Cardiac fibroblast (primary cell): Measurements from ENCODE around the gene MLLT3.
A peak's percentile ranks its signal among the peaks of the same experiment; 100 is the strongest.

Experiments
- DNase-seq, 2 donors: peaks; one replicate each; pipeline versions ENCODE4 v3.0.0 to v3.0.0-alpha.2; 2010; ENCODE audit warnings: low read depth in 2 of 2
- H3K4me3 ChIP-seq, 2 donors: replicated peaks in 1 of 2; 1 replicate in 1 of 2; 2 replicates in 1 of 2; pipeline ENCODE4 v1.5.1; 2011; ENCODE audit warnings: low read depth in 2 of 2, low read length in 2 of 2, mild to moderate bottlenecking in 2 of 2, moderate library complexity in 1 of 2
- CTCF ChIP-seq: IDR thresholded peaks from one replicate; pipeline ENCODE4 v1.5.1; 2011; ENCODE audit warnings: low read depth, mild to moderate bottlenecking, low read length, inconsistent platforms

MLLT3 gene

GRCh38 chr9:20552874-20553557, 69.3 kb downstream of the MLLT3 start:
- H3K4me3 ChIP-seq = no peak overlapping the region
- no peak for TF ChIP-seq CTCF
- DNase-seq = peak; percentile 29 to 44

GRCh38 chr9:20551835-20552234, 70.5 kb downstream of the MLLT3 start:
- H3K4me3 ChIP-seq = no peak overlapping the region
- TF ChIP-seq CTCF = no peak
- no peak for DNase-seq

DNA sequence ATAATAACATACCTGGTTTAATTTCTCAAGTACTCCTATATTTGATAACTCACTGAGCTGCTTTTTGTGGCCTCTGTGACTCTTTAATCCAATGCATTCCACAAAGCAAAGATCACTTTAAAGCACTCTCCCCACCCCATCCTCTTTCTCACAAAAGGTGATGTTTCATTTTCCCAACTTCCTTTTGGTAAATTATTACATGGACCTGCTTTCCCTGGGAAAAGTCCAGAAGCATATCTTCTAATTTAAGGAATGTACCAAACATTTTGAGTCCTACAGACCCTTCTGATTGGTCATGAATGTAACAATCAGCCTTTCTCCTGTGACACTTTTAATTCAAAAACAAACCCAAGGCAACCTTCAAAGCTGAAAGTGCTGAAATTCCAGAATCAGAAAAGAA, 71.1 kb downstream of the MLLT3 start:
- peak in 1 of 2 donors; percentile 16 for DNase-seq
- no peak for TF ChIP-seq CTCF
- no peak overlapping the region for H3K4me3 ChIP-seq

DNA sequence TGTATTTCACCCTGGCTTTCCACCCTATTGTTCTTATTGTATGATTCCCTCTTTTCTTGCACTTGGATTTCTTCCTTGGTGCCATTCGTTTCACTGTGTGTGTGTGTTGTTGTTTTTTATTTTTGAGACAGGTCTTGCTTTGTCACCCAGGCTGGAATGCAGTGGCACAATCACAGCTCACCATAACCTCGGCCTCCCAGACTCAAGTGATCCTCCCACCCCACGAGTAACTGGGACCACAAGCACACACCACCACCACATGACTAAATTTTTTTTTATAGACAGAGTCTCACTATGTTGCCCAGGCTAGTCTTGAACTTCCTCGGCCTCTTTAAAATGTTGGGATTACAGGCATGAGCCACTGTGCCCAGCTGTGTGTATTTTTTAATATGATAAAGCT, 72.0 kb downstream of the MLLT3 start:
- DNase-seq = peak in 1 of 2 donors; percentile 18
- TF ChIP-seq CTCF = no peak
- no peak overlapping the region for H3K4me3 ChIP-seq

DNA sequence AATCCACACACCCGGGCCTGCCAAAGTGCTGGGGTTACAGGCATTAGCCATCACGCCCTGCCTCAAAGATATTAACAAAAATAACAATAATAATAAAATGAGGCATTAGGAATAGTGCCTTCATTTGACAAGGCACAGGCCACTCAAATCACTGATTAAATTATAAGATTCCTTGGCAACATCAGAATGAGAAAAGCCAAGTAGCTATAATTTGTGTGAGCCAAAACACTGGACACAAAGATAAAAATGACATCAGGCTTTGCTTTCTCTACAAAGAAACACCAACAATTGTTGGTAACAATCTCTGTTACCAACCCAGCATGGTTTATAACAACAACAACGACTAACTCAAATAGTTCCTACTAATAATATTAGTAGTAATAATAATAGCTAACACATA, 73.2 kb downstream of the MLLT3 start:
- no peak for DNase-seq
- TF ChIP-seq CTCF = no peak
- no peak overlapping the region for H3K4me3 ChIP-seq

DNA sequence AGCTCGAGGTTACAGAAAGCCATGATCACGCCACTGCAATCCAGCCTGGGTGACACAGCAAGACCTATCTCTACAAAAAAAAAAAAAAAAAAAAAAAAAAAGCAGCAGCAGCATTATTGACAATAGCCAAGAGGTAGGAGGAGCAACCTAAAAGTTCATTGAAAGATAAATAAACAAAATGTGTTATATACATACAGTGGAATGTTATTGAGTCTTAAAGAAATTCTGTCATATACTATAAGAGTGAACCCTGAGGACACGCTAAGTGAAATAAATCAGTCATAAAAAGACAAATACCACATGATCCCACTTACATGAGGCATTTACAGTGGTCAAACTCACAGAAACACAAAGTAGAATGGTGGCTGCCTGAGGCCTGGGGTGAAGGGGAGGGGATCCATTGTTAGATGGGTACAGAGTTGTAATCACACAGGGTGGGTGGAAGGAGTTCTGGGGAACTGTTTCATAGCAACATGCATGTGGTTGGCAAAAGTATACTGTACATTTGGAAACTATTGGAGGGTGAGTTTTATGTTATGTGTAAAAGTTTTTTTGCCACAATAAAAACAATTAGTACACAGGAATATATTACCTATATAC, 77.2 kb downstream of the MLLT3 start:
- DNase-seq = no peak
- no peak for TF ChIP-seq CTCF
- no peak overlapping the region for H3K4me3 ChIP-seq
